Hematopoietic multipotent progenitor cell treated with erythropoietin and hydrocortisone succinate and interleukin-3 and kit ligand, for 15 days (in vitro differentiated cells): ENCODE measurements around the gene FARP1.

ENCODE experiments used
- DNase-seq: peaks from one replicate; pipeline ENCODE4 v3.0.0-alpha.2; 2015; ENCODE audit warnings: low spot score

The FARP1 gene

GRCh38 chr13:98484289-98485219 lies 341.7 kb downstream of the FARP1 start:
- DNase-seq, result peak; percentile 61

- DNase-seq, result no peak
These were observed 342.7 kb downstream of the FARP1 start for GRCh38 chr13:98485561-98485960.

DNA sequence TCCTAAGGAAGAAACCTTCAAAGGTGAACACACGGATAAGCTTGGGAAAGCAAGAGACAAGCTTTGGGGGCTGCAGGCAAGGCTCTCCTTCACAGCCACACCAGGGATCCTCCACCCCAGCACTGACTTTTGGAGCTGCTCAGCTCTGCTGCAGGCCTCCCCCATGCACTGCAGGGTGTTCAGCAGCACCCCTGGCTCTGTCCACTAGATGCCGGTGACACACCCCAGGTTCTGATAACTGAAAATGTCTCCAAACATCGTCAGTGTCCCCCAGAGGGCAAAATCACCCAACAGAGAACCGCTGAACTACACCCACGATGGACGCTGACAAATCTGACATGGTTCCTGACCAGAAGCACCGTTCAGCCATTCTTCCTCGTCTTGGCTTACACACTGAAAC lies 343.5 kb downstream of the FARP1 start:
- peak; percentile 29 for DNase-seq

- DNase-seq, result no peak
These were observed 344.1 kb downstream of the FARP1 start for GRCh38 chr13:98487016-98487415.

- DNase-seq, result no peak
These were observed 344.6 kb downstream of the FARP1 start for GRCh38 chr13:98487522-98487921.

DNA sequence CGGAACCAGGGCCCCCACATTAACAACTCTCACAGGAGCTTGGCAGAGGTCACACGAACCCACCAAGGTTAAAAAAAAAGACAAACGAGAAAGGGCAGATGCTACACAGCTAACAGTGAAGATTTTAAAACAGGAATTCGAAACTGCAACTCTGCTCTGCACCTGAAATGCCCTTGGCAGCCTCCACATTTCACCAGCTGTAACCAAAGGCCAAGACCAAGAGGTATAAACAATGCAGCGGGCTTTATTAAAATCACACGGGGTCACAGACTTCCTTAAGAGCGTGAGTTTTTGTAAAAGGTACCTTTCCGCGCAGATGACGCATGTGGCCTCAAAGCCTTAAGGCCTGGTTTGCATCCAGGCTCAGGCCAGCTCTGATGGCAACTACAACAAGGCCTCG lies 345.8 kb downstream of the FARP1 start:
- no peak for DNase-seq

GRCh38 chr13:98489446-98490194 lies 346.7 kb downstream of the FARP1 start:
- no peak for DNase-seq

DNA sequence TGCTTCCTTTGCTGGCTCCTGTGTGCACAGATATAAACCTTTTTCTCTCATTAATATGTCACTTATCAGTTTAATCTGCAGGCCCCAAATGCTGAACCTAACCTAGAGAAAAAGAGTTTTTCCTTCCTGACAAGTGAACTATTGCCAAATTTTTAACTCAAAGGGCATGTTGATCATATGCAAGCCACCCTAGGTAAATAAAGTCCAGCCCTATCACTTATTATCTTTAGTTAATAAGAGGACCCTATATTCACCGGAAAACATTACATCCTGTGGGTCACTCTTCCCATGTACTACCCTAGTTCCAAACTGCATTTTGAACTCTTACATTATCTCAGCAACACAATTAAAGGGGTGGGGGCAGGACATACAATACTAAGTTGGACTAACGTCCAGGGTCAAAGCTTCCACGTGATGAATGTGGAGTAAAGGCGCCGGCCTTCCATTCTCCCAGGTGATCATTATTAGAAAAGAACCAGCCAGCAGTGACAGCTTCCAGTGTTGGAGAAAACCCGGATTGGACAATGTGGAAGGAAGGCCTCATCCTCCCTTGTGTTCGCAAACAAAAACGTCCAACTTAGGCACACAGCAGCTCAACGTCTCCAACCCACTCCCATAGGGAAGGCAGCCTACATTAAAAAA lies 347.4 kb downstream of the FARP1 start:
- no peak for DNase-seq

DNA sequence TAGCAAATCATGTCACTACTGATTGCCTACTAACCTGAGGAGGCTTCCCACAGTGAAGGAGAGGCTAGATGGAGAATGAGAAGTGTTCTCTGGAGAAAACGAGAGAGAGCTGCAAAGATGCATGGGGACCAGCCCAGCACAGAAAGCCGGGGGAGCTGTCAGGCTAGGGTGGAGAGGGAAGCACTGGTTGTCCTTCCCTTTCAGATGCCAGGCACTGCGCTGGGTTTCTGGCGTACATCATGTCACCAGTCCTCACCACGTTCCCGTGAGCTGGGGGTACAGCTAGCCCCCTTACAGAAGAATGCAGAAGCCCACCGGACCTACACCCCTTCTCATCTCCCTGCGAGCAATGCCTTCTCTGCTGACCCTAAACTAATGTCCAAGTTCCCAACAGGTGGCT lies 348.0 kb downstream of the FARP1 start:
- no peak for DNase-seq

DNA sequence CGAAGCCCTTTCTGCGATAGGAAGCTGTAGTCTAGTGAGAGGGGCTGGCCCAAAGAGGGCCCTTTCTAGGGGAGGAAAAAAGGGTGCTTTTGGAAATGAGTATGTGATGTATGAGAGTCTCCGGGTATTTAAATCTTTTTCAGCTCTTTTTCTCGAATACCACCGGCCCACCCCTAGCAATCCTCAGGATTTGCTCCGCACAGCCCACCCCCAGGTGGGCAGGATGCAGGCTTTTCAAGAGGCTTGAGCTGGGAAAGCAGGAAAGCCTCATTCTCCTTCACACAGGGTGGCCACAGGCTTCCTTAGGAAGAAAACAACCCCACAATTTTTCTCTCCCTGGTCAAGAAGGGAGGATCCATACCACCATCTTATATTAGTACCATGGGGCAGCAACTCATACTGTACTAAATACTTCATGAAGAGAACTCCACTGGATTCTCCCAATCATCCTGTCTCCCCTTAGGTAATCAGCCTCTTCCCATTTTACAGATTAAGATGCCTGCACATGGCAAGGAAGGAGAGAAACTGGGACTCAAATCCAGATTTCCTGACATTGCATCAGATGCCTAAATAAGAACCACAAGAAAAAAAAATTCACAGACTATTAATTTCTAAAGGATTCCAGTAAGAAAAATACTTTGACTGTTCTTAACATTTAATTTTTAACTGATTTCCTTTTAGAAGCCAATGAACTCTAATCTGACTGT lies 349.6 kb downstream of the FARP1 start:
- DNase-seq, result no peak

GRCh38 chr13:98493042-98493712 lies 350.3 kb downstream of the FARP1 start:
- no peak for DNase-seq

GRCh38 chr13:98494769-98495168 lies 351.9 kb downstream of the FARP1 start:
- DNase-seq, result no peak

DNA sequence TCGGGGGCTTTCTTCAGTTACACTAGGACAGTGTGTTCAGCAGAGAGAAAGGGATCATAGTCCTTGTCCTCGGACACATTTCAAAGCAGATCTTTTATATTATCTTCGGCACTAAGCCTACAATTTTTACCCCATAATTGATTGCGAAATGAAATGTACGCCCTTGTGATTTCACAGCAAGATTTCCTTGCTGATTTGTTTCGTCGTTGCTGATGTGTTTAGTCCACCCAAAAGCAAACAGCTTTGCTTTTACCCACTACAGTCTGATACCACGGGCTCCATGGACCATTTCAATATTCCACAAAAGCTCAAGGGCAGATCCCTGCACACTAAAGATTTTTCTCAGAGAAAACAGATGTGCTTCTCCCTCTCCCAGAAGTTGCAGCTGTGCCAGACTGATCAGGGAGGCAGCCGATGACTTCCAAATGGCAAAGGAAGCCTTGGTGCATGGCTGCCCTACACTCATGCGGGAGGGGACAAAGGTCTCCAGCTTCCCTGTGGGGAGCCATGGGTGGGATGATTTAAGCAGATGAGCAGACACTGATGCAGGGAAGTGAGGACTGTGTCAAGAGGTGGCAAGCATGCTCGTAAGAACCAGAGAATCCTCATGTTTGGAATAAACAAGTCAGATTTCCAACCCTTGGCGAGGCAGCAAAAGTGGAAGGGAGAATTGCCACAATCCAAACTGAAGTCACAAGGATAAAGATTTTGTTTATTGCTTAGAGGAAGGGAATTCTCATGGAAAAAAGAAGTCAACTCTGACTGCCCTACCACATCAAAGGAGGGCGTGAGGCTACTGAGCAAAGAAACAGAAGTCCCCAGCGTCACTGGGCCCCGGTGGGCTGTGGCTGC lies 353.0 kb downstream of the FARP1 start:
- no peak for DNase-seq

DNA sequence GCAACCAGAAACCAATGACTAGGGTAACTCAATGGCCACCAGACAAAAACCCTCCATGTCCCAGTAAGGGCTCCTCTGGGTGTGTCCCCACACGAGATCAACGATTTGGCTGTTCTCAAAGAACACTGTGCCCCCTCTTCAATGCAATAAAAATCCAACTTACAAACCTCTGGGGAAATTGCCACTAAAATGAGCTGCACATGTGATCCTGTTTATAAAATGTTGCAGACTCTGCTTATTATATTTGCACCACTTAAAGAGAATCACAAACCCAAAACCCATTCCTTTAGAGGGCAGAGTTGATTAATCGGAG lies 353.5 kb downstream of the FARP1 start:
- DNase-seq, result no peak

GRCh38 chr13:98496966-98497365 lies 354.1 kb downstream of the FARP1 start:
- no peak for DNase-seq

GRCh38 chr13:98500963-98501421 lies 358.1 kb downstream of the FARP1 start:
- no peak for DNase-seq

GRCh38 chr13:98503175-98504028 lies 360.5 kb downstream of the FARP1 start:
- no peak for DNase-seq

DNA sequence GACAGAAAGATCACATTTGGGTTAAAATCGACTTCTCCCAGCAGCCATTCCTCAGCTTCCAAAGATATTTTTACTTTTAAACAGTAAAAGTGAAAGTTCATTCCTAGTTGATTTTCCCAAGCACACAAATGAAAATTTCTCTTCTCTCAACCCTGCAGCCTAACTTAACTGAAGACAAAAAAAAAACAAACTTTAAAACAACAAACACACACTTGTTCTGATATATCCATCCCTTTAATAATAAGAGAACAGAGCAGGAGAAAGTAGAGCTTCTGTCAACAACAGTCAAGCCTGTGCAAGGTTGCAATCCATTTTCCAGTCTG lies 361.1 kb downstream of the FARP1 start:
- DNase-seq, result no peak

DNA sequence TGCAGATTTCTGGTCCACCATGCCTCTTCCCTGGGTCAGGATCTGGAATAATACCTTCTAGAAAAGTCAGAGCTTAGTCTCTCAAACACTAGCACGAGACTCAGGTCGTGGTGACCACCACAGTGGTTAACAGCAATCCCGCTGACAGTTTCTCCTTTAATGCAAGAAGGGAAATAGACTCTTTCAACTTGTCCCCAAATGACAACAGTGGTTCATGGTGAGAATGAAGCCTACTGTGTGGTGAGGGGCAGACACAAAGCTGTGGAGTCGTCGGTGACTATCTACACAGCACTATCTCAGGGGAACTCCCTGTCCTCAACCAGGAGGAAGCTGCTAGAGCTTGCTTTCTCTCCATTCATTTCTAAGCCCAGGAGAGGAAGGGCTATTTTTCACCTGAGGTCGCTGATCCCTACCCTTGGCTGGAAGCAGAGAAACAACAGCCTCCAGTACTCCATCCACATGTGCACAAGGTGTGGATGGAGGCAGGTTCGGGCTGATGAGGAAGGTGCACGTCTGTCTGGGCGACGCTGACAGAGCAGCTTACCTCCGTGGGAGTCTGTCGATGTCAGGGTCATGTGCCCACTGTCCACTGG lies 361.6 kb downstream of the FARP1 start:
- no peak for DNase-seq
